A549 (cell line): ENCODE results near the gene TEP1. TPM values are rescaled to one million over a fixed set of nuclear protein-coding genes. Genes with fewer than 3 reads are reported as not detected.
A peak's percentile ranks its signal among the peaks of the same experiment; 100 is the strongest.

Source experiments
- ATAC-seq, 2 experiments: fragments of 200-7000 bp in 1 of 2; fragments of >200 bp in 1 of 2; cut with Nextera tagmentation in 1 of 2; cut with Tn5 transposase in 1 of 2; 3 replicates each; pipeline versions ENCODE4 v1.8.0 to v1.9.1; 2018 to 2020; ENCODE audit warnings: mild to moderate bottlenecking in 1 of 2, moderate library complexity in 1 of 2
- CTCF ChIA-PET: fragments of 300-600 bp; sonication (Branson Sonifier 250); formaldehyde crosslinking; extraction: SDS; loops from one replicate; lab custom pipeline; 2021; ENCODE audit warnings: antibody characterized with exemption, inconsistent platforms; lab: Yijun Ruan, JAX
- POLR2A ChIA-PET: fragments of 350-600 bp; formaldehyde crosslinking; extraction: SDS; loops from one replicate; lab custom pipeline; 2021; ENCODE audit warnings: antibody characterized with exemption, inconsistent platforms; lab: Yijun Ruan, JAX
- DNase-seq, 2 experiments: peaks; one replicate each; pipeline versions ENCODE4 v3.0.0 to v3.0.0-alpha.2; 2011 to 2016; ENCODE audit warnings: low read depth in 1 of 2, low spot score in 1 of 2
- FAIRE-seq: peaks from 2 replicates; lab custom pipeline; 2011; peaks lifted over from hg19 to GRCh38; lab: Jason Lieb, UNC
- H3K27ac ChIP-seq, 2 experiments: fragments of >200 bp; sonication (Bioruptor Twin); formaldehyde crosslinking; 3 replicates each; pipeline ENCODE4 v1.5.1; 2016 to 2017
- H3K4me1 ChIP-seq: fragments of >200 bp; sonication (Bioruptor Twin); formaldehyde crosslinking; 3 replicates; pipeline ENCODE4 v1.6.1; 2016
- H3K4me2 ChIP-seq: fragments of >200 bp; sonication (Bioruptor Twin); formaldehyde crosslinking; 3 replicates; pipeline ENCODE4 v1.6.1; 2016
- H3K4me3 ChIP-seq: fragments of >200 bp; sonication (Bioruptor Twin); formaldehyde crosslinking; 3 replicates; pipeline ENCODE4 v1.5.1; 2016
- H3K9me3 ChIP-seq: fragments of >200 bp; sonication (Bioruptor Twin); formaldehyde crosslinking; 3 replicates; pipeline ENCODE4 v1.6.1; 2016
- ATOH8 ChIP-seq: fragments of 250-450 bp; sonication (Bioruptor Pico); IDR thresholded peaks from 2 replicates; pipeline ENCODE4 v1.5.0; 2020; ENCODE audit warnings: low read depth, mild to moderate bottlenecking, moderate library complexity
- BCL3 ChIP-seq: fragments of >200 bp; sonication (Bioruptor Twin); formaldehyde crosslinking; IDR thresholded peaks from 3 replicates; pipeline ENCODE4 v1.6.1; 2016
- CHD4 ChIP-seq: fragments of 200-600 bp; sonication (generic); IDR thresholded peaks from 2 replicates; pipeline ENCODE4 v1.6.1; 2016; ENCODE audit warnings: antibody characterized with exemption, mild to moderate bottlenecking, borderline replicate concordance
- EHMT2 ChIP-seq: fragments of 200-600 bp; sonication (generic); IDR thresholded peaks from 2 replicates; pipeline ENCODE4 v1.6.1; 2016; ENCODE audit warnings: antibody characterized with exemption, low read depth, mild to moderate bottlenecking, moderate library complexity
- HDAC2 ChIP-seq: fragments of 200-600 bp; sonication (generic); IDR thresholded peaks from 2 replicates; pipeline ENCODE4 v1.6.1; 2016
- HEYL ChIP-seq: fragments of 250-450 bp; sonication (Bioruptor Pico); IDR thresholded peaks from 2 replicates; pipeline ENCODE4 v1.8.0; 2021; ENCODE audit warnings: mild to moderate bottlenecking, moderate library complexity
- HMGXB4 ChIP-seq: fragments of 250-450 bp; sonication (Bioruptor Pico); IDR thresholded peaks from 2 replicates; pipeline ENCODE4 v1.5.0; 2021; ENCODE audit warnings: mild to moderate bottlenecking, moderate library complexity, borderline replicate concordance
- MAFK ChIP-seq: fragments of 450-650 bp; IDR thresholded peaks from 2 replicates; pipeline ENCODE4 v1.6.1; 2014; ENCODE audit not compliant: partially characterized antibody
- MAX ChIP-seq: IDR thresholded peaks from 2 replicates; pipeline ENCODE4 v1.6.1; 2012
- MYC ChIP-seq: IDR thresholded peaks from 2 replicates; pipeline ENCODE4 v1.6.1; 2012; ENCODE audit warnings: mild to moderate bottlenecking, inconsistent platforms, low read length, improper control_type of control experiment, borderline replicate concordance
- NFE2L2 ChIP-seq: fragments of 150-350 bp; conservative IDR thresholded peaks from 2 replicates; pipeline ENCODE4 v1.6.1; 2014; ENCODE audit warnings: low read length
- NR3C1 ChIP-seq: fragments of >200 bp; sonication (Bioruptor Twin); formaldehyde crosslinking; IDR thresholded peaks from 3 replicates; pipeline ENCODE4 v1.6.1; 2017
- PBX3 ChIP-seq: IDR thresholded peaks from 2 replicates; pipeline ENCODE4 v1.6.1; 2012
- PHF8 ChIP-seq: fragments of 200-600 bp; sonication (generic); IDR thresholded peaks from 2 replicates; pipeline ENCODE4 v1.6.1; 2016; ENCODE audit warnings: low read depth, mild to moderate bottlenecking, antibody characterized with exemption, moderate library complexity, borderline replicate concordance
- POLR2A ChIP-seq: IDR thresholded peaks from 2 replicates; pipeline ENCODE4 v1.6.1; 2012; ENCODE audit warnings: mild to moderate bottlenecking, low read length
- RARB ChIP-seq: fragments of 250-450 bp; sonication (Bioruptor Pico); IDR thresholded peaks from 2 replicates; pipeline ENCODE4 v1.8.0; 2021; ENCODE audit warnings: mild to moderate bottlenecking, moderate library complexity
- RCOR1 ChIP-seq: fragments of 150-350 bp; IDR thresholded peaks from 2 replicates; pipeline ENCODE4 v1.6.1; 2014; ENCODE audit warnings: antibody characterized with exemption, low read length, low read depth
- REST ChIP-seq: fragments of 200-600 bp; sonication (generic); IDR thresholded peaks from 2 replicates; pipeline ENCODE4 v1.6.1; 2016; ENCODE audit warnings: antibody characterized with exemption, mild to moderate bottlenecking, moderate library complexity
- RFX5 ChIP-seq: fragments of 450-650 bp; IDR thresholded peaks from 2 replicates; pipeline ENCODE4 v1.7.1; 2014; ENCODE audit warnings: antibody characterized with exemption, mild to moderate bottlenecking, moderate library complexity
- ZNF302 ChIP-seq: fragments of 250-450 bp; sonication (Bioruptor Pico); IDR thresholded peaks from 2 replicates; pipeline ENCODE4 v1.9.0; 2021; ENCODE audit warnings: inconsistent platforms, mild to moderate bottlenecking, moderate library complexity
- WGBS: methylation state at CpG from one replicate; pipeline ENCODE4 v1.1.6; 2017; ENCODE audit errors: missing lambda C conversion rate; 5-methylcytosine and 5-hydroxymethylcytosine counted together
- polyA plus RNA-seq, 4 experiments: library from polyadenylated mRNA; depleted of rRNA in 3 of 4; stranded (reverse); fragments of >200 nt; fragmentation: RNase III in 1 of 4; extraction: RNeasy Plus Mini Kit Qiagen cat#74134 plus additional on column Dnase treatment in 1 of 4; gene quantifications; 2 replicates in 3 of 4; 3 replicates in 1 of 4; pipeline ENCODE4 v1.2.3, GENCODE V29; 2011 to 2017

TEP1 gene
- polyA plus RNA-seq, 2 of the 4 experiments (the other 2 are of a cell fraction), result 6.8 to 17.5 TPM

- ChIA-PET POLR2A (no interaction called here), CTCF (interaction anchor here (1.0 to 5.1 kb wide), 2 partner anchors 19 to 264 kb away, joined by 3 to 60 read pairs; no protein-coding TSS in a partner anchor)
- ATAC-seq (no peak), FAIRE-seq (no peak), DNase-seq (no peak)
- Histone ChIP-seq H3K9me3 (no peaks in the 10 kb centered on the region), H3K4me3 (no peak overlapping the region), H3K4me1 (peaks cover 5% of the 10 kb centered on the region; the same call in 1 of the 3 replicates), H3K4me2 (no peak overlapping the region), H3K27ac (no peak overlapping the region)
- TF ChIP-seq MAFK, result peak; percentile 55
- TF ChIP-seq RCOR1, result no peak
- WGBS, result 87% methylated on average over 1 of the region's 1 CpG
Measured at GRCh38 chr14:20345366-20345765, 67.9 kb downstream of the TEP1 start.

- FAIRE-seq (no peak), DNase-seq (no peak), ATAC-seq (no peak; a peak in 1 of 6 replicates)
- Histone ChIP-seq H3K9me3 (no peaks in the 10 kb centered on the region), H3K4me1 (peaks cover 5% of the 10 kb centered on the region; the same call in 1 of the 3 replicates), H3K4me3 (peak overlapping the region; percentile 82), H3K4me2 (peak overlapping the region; percentile 70), H3K27ac (peak overlapping the region; percentile 89 to 91)
- no peak for TF ChIP-seq NFE2L2
- TF ChIP-seq RARB (CRISPR knock-in tag), result no peak
- TF ChIP-seq PBX3, result no peak
- TF ChIP-seq RFX5, result no peak
- CTCF ChIA-PET, result interaction anchor here (0.6 to 5.1 kb wide), 7 partner anchors 11 to 276 kb away, joined by 3 to 60 read pairs (median 4); partner anchors contain the start of gene CCNB1IP1
- 1% methylated on average over 3 of the region's 3 CpGs for WGBS
- POLR2A ChIA-PET, result interaction anchor here (0.6 to 3.5 kb wide), 15 partner anchors 11 to 339 kb away, joined by 3 to 53 read pairs (median 6); partner anchors contain the start of genes APEX1, CCNB1IP1, OSGEP and PIP4P1
Measured at GRCh38 chr14:20343862-20344220, 69.5 kb downstream of the TEP1 start.

- no peaks in the 10 kb centered on the region for H3K9me3 ChIP-seq
- 2% methylated on average over 47 of the region's 50 CpGs for WGBS
- ATAC-seq (peak; percentile 99), FAIRE-seq (peak; percentile 96), DNase-seq (peak; percentile 96 to 99)
- ChIA-PET POLR2A (interaction anchor here (0.7 to 3.5 kb wide), 26 partner anchors 10 to 672 kb away, joined by 3 to 53 read pairs (median 6); partner anchors contain the start of genes APEX1, CCNB1IP1, OSGEP and PIP4P1), CTCF (interaction anchor here (0.9 to 5.1 kb wide), 11 partner anchors 7 to 348 kb away, joined by 3 to 60 read pairs (median 4); partner anchors contain the start of gene CCNB1IP1)
- H3K4me1 ChIP-seq, result peaks cover 5% of the 10 kb centered on the region; the same call in 1 of the 3 replicates
- H3K27ac ChIP-seq, result peak within 1 kb of the TSS; percentile 95 to 96
- H3K4me2 ChIP-seq, result peak within 1 kb of the TSS; percentile 70
- H3K4me3 ChIP-seq, result peak within 1 kb of the TSS; percentile 82
- TF ChIP-seq CHD4, result no peak
- peak; percentile 78; the same call in 1 of the 2 replicates for TF ChIP-seq ATOH8 (CRISPR knock-in tag)
- TF ChIP-seq PBX3, result peak; percentile 86
- no peak for TF ChIP-seq HDAC2
- TF ChIP-seq EHMT2, result no peak
- peak; percentile 96 for TF ChIP-seq POLR2A
- no peak for TF ChIP-seq NR3C1
- TF ChIP-seq MYC, result peak; percentile 50; the same call in 1 of the 2 replicates
- TF ChIP-seq BCL3, result peak; percentile 95
- TF ChIP-seq HEYL, result no peak
- TF ChIP-seq PHF8, result peak; percentile 71; the same call in 1 of the 2 replicates
- peak; percentile 85 for TF ChIP-seq REST
- TF ChIP-seq ZNF302 (CRISPR knock-in tag), result no peak
- peak; percentile 80 for TF ChIP-seq MAX
- TF ChIP-seq HMGXB4 (CRISPR knock-in tag), result peak; percentile 61; the same call in 1 of the 2 replicates
Measured at GRCh38 chr14:20343092-20343861, 70.0 kb downstream of the TEP1 start, which contains the start of gene PARP2. Gene PARP2 (plus strand): TSS chr14:20343635. CDS start chr14:20343642, 7 bp downstream.
